HepG2 (cell line): ENCODE measurements around the gene SERPIND1. TPM values are rescaled to one million over a fixed set of nuclear protein-coding genes. Genes with fewer than 3 reads are reported as not detected.

Experiments
- KDM3A ChIP-seq: IDR thresholded peaks from 2 replicates; pipeline ENCODE4 v1.6.1; 2018; ENCODE audit warnings: low read depth, missing compliant biosample characterization
- PCBP2 ChIP-seq: fragments of 200-400 bp; formaldehyde crosslinking; optimal IDR thresholded peaks from 2 replicates; pipeline ENCODE3; 2018; ENCODE audit warnings: low read length, low read depth; ENCODE audit not compliant: poor library complexity, severe bottlenecking
- POLR2AphosphoS2 ChIP-seq: IDR thresholded peaks from 2 replicates; pipeline ENCODE4 v1.6.1; 2011; ENCODE audit warnings: low read depth, low read length, improper control_type of control experiment
- REPIN1 ChIP-seq: sonication (generic); formaldehyde crosslinking; IDR thresholded peaks from 2 replicates; pipeline ENCODE4 v1.8.0; 2022; ENCODE audit warnings: missing genetic modification reagents, low read depth, mild to moderate bottlenecking, borderline replicate concordance
- TOE1 ChIP-seq: sonication (generic); formaldehyde crosslinking; IDR thresholded peaks from 2 replicates; pipeline ENCODE4 v1.4.0; 2020; ENCODE audit warnings: mild to moderate bottlenecking, missing genetic modification reagents
- XRCC5 ChIP-seq: fragments of 200-400 bp; formaldehyde crosslinking; optimal IDR thresholded peaks from 2 replicates; pipeline ENCODE3; 2017; ENCODE audit warnings: mild to moderate bottlenecking, low read length
- ZFP90 ChIP-seq: sonication (generic); formaldehyde crosslinking; IDR thresholded peaks from 2 replicates; pipeline ENCODE4 v1.8.0; 2022; ENCODE audit warnings: missing genetic modification reagents, mild to moderate bottlenecking, inconsistent platforms, borderline replicate concordance
- ZKSCAN1 ChIP-seq: fragments of 150-350 bp; IDR thresholded peaks from 2 replicates; pipeline ENCODE4 v1.6.1; 2014; ENCODE audit warnings: low read length
- ZKSCAN8 ChIP-seq: IDR thresholded peaks from 2 replicates; pipeline ENCODE4 v1.6.1; 2016; ENCODE audit warnings: borderline replicate concordance, missing genetic modification reagents, missing compliant biosample characterization
- ZMAT3 ChIP-seq: sonication (generic); formaldehyde crosslinking; conservative IDR thresholded peaks from 2 replicates; pipeline ENCODE4 v1.7.0; 2021; ENCODE audit warnings: missing genetic modification reagents
- ZNF251 ChIP-seq: sonication (generic); formaldehyde crosslinking; IDR thresholded peaks from 2 replicates; pipeline ENCODE4 v1.9.0; 2021; ENCODE audit warnings: mild to moderate bottlenecking, missing genetic modification reagents
- ZNF737 ChIP-seq: sonication (generic); formaldehyde crosslinking; IDR thresholded peaks from 2 replicates; pipeline ENCODE4 v1.5.0; 2020; ENCODE audit warnings: missing genetic modification reagents, mild to moderate bottlenecking, borderline replicate concordance
- polyA plus RNA-seq, 8 experiments: library from polyadenylated mRNA; depleted of rRNA in 3 of 8; stranded (reverse) in 7 of 8; unstranded in 1 of 8; fragments of >200 nt; fragmentation: Illumina TruSeq in 4 of 8; extraction: Trizol in 4 of 8; gene quantifications; 2 replicates each; pipeline versions ENCODE4 v1.2.1 to v1.2.3, GENCODE V29; 2011 to 2016; ENCODE audit warnings: low read depth in 4 of 8, missing spikeins in 1 of 8, mixed read lengths in 1 of 8; ENCODE audit not compliant: insufficient read depth in 1 of 8
- total RNA-seq, 5 experiments: library from RNA; depleted of rRNA; stranded (reverse); fragments of >200 nt; fragmentation: Illumina TruSeq; extraction: Trizol; gene quantifications; 2 replicates each; pipeline ENCODE4 v1.2.3, GENCODE V29; 2016; ENCODE audit warnings: low read depth in 1 of 5
- TF ChIP-seq, protein P1 (sequence below): sonication (generic); formaldehyde crosslinking; IDR thresholded peaks from 2 replicates; pipeline ENCODE4 v1.5.0; 2020; ENCODE audit warnings: mild to moderate bottlenecking, missing genetic modification reagents

The SERPIND1 gene
- total and polyA plus RNA-seq, 2 of the 13 experiments (the other 11 are each of a cell fraction or from before 2014, with no cell fraction given) = 111 to 350 TPM

DNA sequence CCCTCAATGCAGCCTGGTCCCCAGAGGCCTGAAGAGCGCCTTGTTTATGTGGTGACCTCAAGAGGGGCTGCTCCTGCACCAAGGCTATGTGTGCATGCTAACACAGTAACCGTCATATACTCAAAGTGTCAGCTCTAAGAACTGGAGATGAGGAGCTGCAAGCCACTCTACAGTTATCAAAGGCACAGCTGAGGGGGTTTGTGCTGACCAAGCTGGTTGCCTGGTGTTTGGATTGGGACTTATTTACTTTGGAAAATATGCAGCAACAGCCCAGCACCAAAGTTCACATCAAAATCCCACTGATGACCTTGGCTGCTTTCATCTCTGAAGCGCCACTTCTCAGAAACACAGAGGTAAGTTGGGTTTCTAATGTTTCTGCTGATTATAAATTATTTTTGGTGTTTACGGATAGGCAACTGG lies at the start of gene SERPIND1 (continued):
- TF ChIP-seq POLR2AphosphoS2 = 0 out of 2 replicates have a peak, but pooled peaks have one; percentile 76
- no peak for TF ChIP-seq ZNF251
- no peak for TF ChIP-seq ZKSCAN1
- TF ChIP-seq REPIN1 = peak; percentile 51; the same call in 1 of the 2 replicates
- no peak for TF ChIP-seq ZFP90 (CRISPR knock-in tag)
- no peak; the same call in 1 of the 2 replicates for TF ChIP-seq ZMAT3
- TF ChIP-seq ZNF737 (CRISPR knock-in tag) = no peak
- TF ChIP-seq PCBP2 = no peak
- TF ChIP-seq XRCC5 = no peak
- peak; percentile 88; the same call in 1 of the 2 replicates for TF ChIP-seq ZKSCAN8
- TF ChIP-seq TOE1 (CRISPR knock-in tag) = no peak
- no peak for TF ChIP-seq KDM3A (CRISPR knock-in tag)
- TF ChIP-seq, protein P1, sequence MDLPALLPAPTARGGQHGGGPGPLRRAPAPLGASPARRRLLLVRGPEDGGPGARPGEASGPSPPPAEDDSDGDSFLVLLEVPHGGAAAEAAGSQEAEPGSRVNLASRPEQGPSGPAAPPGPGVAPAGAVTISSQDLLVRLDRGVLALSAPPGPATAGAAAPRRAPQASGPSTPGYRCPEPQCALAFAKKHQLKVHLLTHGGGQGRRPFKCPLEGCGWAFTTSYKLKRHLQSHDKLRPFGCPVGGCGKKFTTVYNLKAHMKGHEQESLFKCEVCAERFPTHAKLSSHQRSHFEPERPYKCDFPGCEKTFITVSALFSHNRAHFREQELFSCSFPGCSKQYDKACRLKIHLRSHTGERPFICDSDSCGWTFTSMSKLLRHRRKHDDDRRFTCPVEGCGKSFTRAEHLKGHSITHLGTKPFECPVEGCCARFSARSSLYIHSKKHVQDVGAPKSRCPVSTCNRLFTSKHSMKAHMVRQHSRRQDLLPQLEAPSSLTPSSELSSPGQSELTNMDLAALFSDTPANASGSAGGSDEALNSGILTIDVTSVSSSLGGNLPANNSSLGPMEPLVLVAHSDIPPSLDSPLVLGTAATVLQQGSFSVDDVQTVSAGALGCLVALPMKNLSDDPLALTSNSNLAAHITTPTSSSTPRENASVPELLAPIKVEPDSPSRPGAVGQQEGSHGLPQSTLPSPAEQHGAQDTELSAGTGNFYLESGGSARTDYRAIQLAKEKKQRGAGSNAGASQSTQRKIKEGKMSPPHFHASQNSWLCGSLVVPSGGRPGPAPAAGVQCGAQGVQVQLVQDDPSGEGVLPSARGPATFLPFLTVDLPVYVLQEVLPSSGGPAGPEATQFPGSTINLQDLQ (CRISPR knock-in tag) = no peak
